Measurements from ENCODE around the gene MGAT4A. TPM values are rescaled to one million over a fixed set of nuclear protein-coding genes. Genes with fewer than 3 reads are reported as not detected.

Gene MGAT4A
- total and polyA plus RNA-seq, 2 of the 8 experiments (the other 6 are each of a cell fraction or from before 2014, with no cell fraction given), result 1.4 to 7.7 TPM

DNA sequence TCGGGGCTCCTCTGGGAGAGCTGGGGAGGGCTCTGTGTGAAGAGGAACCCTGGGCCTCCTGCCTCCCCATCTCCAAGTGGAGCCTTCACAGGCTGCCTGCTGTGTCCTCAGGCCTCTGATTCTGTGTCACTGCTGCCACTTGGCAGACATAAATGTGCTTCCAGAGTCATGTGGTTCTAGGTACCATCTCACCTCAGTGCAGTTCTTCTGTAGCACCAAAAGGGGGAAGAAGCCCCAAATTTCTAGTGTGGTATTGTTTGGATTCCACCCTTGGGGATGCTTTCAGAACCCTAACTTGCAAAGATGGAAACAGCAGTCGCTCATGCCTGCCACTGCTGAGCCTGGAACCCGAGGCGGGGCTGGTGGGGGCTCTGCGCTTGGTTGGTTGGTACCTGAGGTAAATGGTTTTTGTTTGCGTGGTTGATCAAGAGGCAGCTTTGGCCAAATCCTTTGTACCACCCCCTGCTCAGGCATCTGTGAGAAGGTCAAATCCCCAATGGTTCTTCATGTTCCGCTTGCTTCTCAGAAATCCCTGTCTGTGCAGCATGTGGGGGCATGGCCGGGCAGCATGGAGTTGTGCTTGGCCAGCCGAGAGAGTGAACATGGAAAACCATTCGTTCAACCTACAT, 150.2 kb downstream of the MGAT4A start:
- ChIA-PET CTCF (ENCODE audit: partially characterized antibody) (interaction anchor here (0.7 to 1.7 kb wide), 7 partner anchors 9 to 44 kb away, joined by 3 to 7 read pairs (median 3); no protein-coding TSS in a partner anchor), POLR2A (ENCODE audit: partially characterized antibody) (no interaction called here)
- Histone ChIP-seq H3K4me2 (ENCODE audit: insufficient read depth in 1 of 2, low read depth in 2 of 2, low read length in 2 of 2) (no peak overlapping the region), H3K4me1 (replicated peaks in 1 of 4; ENCODE audit: control insufficient read depth in 3 of 4, insufficient read depth in 4 of 4, low read length in 3 of 4) (no peaks in the 10 kb centered on the region), H3K79me1 (ENCODE audit: low read depth, low read length) (no peaks in the 10 kb centered on the region), H3K23ac (ENCODE audit: insufficient read length) (no peak overlapping the region), H4K91ac (replicated peaks; ENCODE audit: insufficient read length, low read length) (no peak overlapping the region), H3K27me3 (replicated peaks in 1 of 4; ENCODE audit: control insufficient read depth in 3 of 4, extremely low read depth in 1 of 4, insufficient read depth in 3 of 4, low read length in 3 of 4) (no peaks in the 10 kb centered on the region), H2BK15ac (ENCODE audit: low read length) (no peak overlapping the region), H2BK120ac (replicated peaks; ENCODE audit: low read depth, low read length) (no peak overlapping the region), H3K14ac (ENCODE audit: insufficient read length) (no peak overlapping the region), H3K4me3 (ENCODE audit: extremely low read depth in 1 of 4, insufficient read depth in 2 of 4, low read depth in 3 of 4, low read length in 4 of 4) (no peak overlapping the region), H3K36me3 (ENCODE audit: control insufficient read depth in 2 of 4, insufficient read depth in 4 of 4, low read length in 3 of 4) (peaks cover 0 to 18% (median 10%) of the 10 kb centered on the region in 4 experiments), H4K5ac (ENCODE audit: insufficient read length, low read depth, low read length) (no peak overlapping the region), H3K23me2 (ENCODE audit: low read depth, low read length) (no peaks in the 10 kb centered on the region), H3K27ac (ENCODE audit: low read depth, low read length) (no peak overlapping the region), H4K20me1 (replicated peaks in 1 of 2; ENCODE audit: control insufficient read depth in 1 of 2, insufficient read depth in 2 of 2, low read length in 2 of 2) (peaks cover 0 to 2% of the 10 kb centered on the region in 2 experiments), H2BK12ac (ENCODE audit: low read depth, low read length) (no peak overlapping the region), H3K18ac (ENCODE audit: extremely low read depth, low read length) (no peak overlapping the region), H4K8ac (ENCODE audit: extremely low read depth, insufficient read depth, low read length) (no peak overlapping the region; the same call in 1 of the 2 replicates), H3K9me3 (ENCODE audit: insufficient read depth in 2 of 2, low read depth in 1 of 2, low read length in 1 of 2) (no peaks in the 10 kb centered on the region), H2AK5ac (ENCODE audit: low read depth, low read length) (no peak overlapping the region), H2AFZ (ENCODE audit: low read length) (no peak overlapping the region), H2BK5ac (ENCODE audit: low read depth, low read length) (no peak overlapping the region), H3K56ac (replicated peaks; ENCODE audit: insufficient read length, low read depth, low read length) (no peak overlapping the region), H3K4ac (replicated peaks; ENCODE audit: insufficient read length, low read depth, low read length) (no peak overlapping the region), H3K79me2 (ENCODE audit: control insufficient read depth in 1 of 2, insufficient read depth in 2 of 2, low read length in 2 of 2) (no peaks in the 10 kb centered on the region), H3K9ac (replicated peaks in 1 of 4; ENCODE audit: extremely low read depth in 1 of 4, low read depth in 3 of 4, low read length in 3 of 4) (no peak overlapping the region), H2BK20ac (ENCODE audit: low read length) (no peak overlapping the region)
- no peak for FAIRE-seq
- 92% methylated on average over 10 of the region's 10 CpGs; no CpG with 5 or more reads in 1 of the 2 experiments for WGBS, 2 experiments (ENCODE audit: extremely low coverage in 1 of 2, insufficient coverage in 1 of 2, insufficient read length in 1 of 2, insufficient replicate concordance in 2 of 2, low coverage in 1 of 2, low lambda C conversion rate in 2 of 2, missing lambda C conversion rate in 1 of 2)
- no peak for DNase-seq (ENCODE audit: low read depth in 1 of 2, low spot score in 2 of 2)
- TF ChIP-seq SP1 (IDR thresholded peaks at IDR 0.05; ENCODE audit: low read depth, low read length), result no peak
- TF ChIP-seq TBP (IDR thresholded peaks at IDR 0.05; ENCODE audit: low read depth, low read length), result no peak
- no peak for TF ChIP-seq CEBPB (IDR thresholded peaks at IDR 0.05; ENCODE audit: low read depth, low read length)
- no peak for TF ChIP-seq EZH2 (IDR thresholded peaks at IDR 0.05; ENCODE audit: low read depth, low read length, severe bottlenecking)
- no peak for TF ChIP-seq BACH1 (IDR thresholded peaks at IDR 0.05; ENCODE audit: low read length)
- TF ChIP-seq TCF12 (IDR thresholded peaks at IDR 0.05; ENCODE audit: low read depth, low read length), result no peak
- no peak for TF ChIP-seq KDM5A (IDR thresholded peaks at IDR 0.05; ENCODE audit: low read length)
- TF ChIP-seq CHD1 (IDR thresholded peaks at IDR 0.05; ENCODE audit: low read depth, low read length), result no peak
- no peak for TF ChIP-seq RNF2 (IDR thresholded peaks at IDR 0.05; ENCODE audit: borderline replicate concordance, low read depth, low read length, missing control alignments, poor library complexity, severe bottlenecking)
- TF ChIP-seq, protein P1, sequence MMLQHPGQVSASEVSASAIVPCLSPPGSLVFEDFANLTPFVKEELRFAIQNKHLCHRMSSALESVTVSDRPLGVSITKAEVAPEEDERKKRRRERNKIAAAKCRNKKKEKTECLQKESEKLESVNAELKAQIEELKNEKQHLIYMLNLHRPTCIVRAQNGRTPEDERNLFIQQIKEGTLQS (IDR thresholded peaks at IDR 0.05; ENCODE audit: insufficient read depth, low read depth, low read length), result no peak
- TF ChIP-seq BRCA1 (IDR thresholded peaks at IDR 0.05; ENCODE audit: low read depth, low read length), result no peak
- TF ChIP-seq SIX5 (IDR thresholded peaks at IDR 0.05; ENCODE audit: low read depth, low read length), result no peak
- no peak for TF ChIP-seq KDM1A (IDR thresholded peaks at IDR 0.05; ENCODE audit: borderline replicate concordance, low read length)

All from H1 (cell line).